ENCODE measurements around the gene EIF4B. TPM values are rescaled to one million over a fixed set of nuclear protein-coding genes. Genes with fewer than 3 reads are reported as not detected.

EIF4B gene
- total RNA-seq, 4 donors from 2014 or later = 667 to 821 (median 740) TPM

GRCh38 chr12:53068811-53069585 is 62.7 kb downstream of the EIF4B start:
- Histone ChIP-seq H3K27ac (peak overlapping the region; percentile 55 to 74 (median 68)), H3K4me1 (peaks cover 20 to 30% of the 10 kb centered on the region in 2 donors), H3K27me3 (no peaks in the 10 kb centered on the region), H3K9me3 (no peaks in the 10 kb centered on the region), H3K4me3 (no peak overlapping the region), H3K36me3 (peaks cover 0 to 16% of the 10 kb centered on the region in 2 donors)
- in situ Hi-C loops (cut with MboI; ENCODE audit: low sequenced_read_pairs in 4 of 4) (loop anchor here in 2 of 4 donors (5.0 to 25.0 kb wide), 3 partner anchors 33 to 118 kb away; partner anchors contain the start of genes CSAD (in 2 of the 2), SOAT2 (in 2 of the 2) and ZNF740 (in 2 of the 2)), intact Hi-C loops (cut with DNase I; ENCODE audit: low total_unique reads) (loop anchor here (5.0 kb wide), 1 partner anchor 113 kb away; the partner anchor contains the start of genes CSAD and ZNF740)
- DNase-seq = peak in 1 of 2 donors; percentile 41
- no peak for ATAC-seq
- TF ChIP-seq POLR2A (IDR thresholded peaks at IDR 0.05) = no peak
- TF ChIP-seq CTCF (IDR thresholded peaks at IDR 0.05 in 4 of 5, conservative IDR thresholded peaks at IDR 0.05 in 1 of 5) = no peak

GRCh38 chr12:53069621-53070410 is 63.6 kb downstream of the EIF4B start:
- Histone ChIP-seq H3K27ac (peak overlapping the region; percentile 55 to 74 (median 68)), H3K36me3 (peaks cover 0 to 18% of the 10 kb centered on the region in 2 donors), H3K4me3 (no peak overlapping the region), H3K27me3 (no peaks in the 10 kb centered on the region), H3K9me3 (no peaks in the 10 kb centered on the region), H3K4me1 (peaks cover 19 to 27% of the 10 kb centered on the region in 2 donors)
- intact Hi-C loops (cut with DNase I; ENCODE audit: low total_unique reads) = loop anchor here (5.0 kb wide), 1 partner anchor 112 kb away; the partner anchor contains the start of genes CSAD and ZNF740
- in situ Hi-C loops (cut with MboI; ENCODE audit: low sequenced_read_pairs in 4 of 4) = loop anchor here in 2 of 4 donors (5.0 to 25.0 kb wide), 3 partner anchors 32 to 117 kb away; partner anchors contain the start of genes CSAD (in 2 of the 2), SOAT2 (in 2 of the 2) and ZNF740 (in 2 of the 2)
- no peak for TF ChIP-seq POLR2A (IDR thresholded peaks at IDR 0.05)
- no peak for TF ChIP-seq CTCF (IDR thresholded peaks at IDR 0.05 in 4 of 5, conservative IDR thresholded peaks at IDR 0.05 in 1 of 5)
- peak in 1 of 2 donors; percentile 24 for ATAC-seq
- peak; percentile 42 to 77 for DNase-seq

- intact Hi-C loops (cut with DNase I; ENCODE audit: low total_unique reads) = no loop called here
Measured at GRCh38 chr12:53070877-53071492, 64.7 kb downstream of the EIF4B start.

More at GRCh38 chr12:53070877-53071492, 64.7 kb downstream of the EIF4B start:
- DNase-seq = no peak
- Histone ChIP-seq H3K9me3 (no peaks in the 10 kb centered on the region), H3K36me3 (peaks cover 0 to 18% of the 10 kb centered on the region in 2 donors), H3K27ac (peak overlapping the region; percentile 60 to 74 (median 63)), H3K27me3 (no peaks in the 10 kb centered on the region), H3K4me3 (no peak overlapping the region), H3K4me1 (peaks cover 19 to 20% of the 10 kb centered on the region in 2 donors)
- TF ChIP-seq CTCF (IDR thresholded peaks at IDR 0.05 in 4 of 5, conservative IDR thresholded peaks at IDR 0.05 in 1 of 5) (no peak), POLR2A (IDR thresholded peaks at IDR 0.05) (no peak)
- ATAC-seq = no peak
- in situ Hi-C loops (cut with MboI; ENCODE audit: low sequenced_read_pairs in 4 of 4) = loop anchor here in 1 of 4 donors (25.0 kb wide), 1 partner anchor 116 kb away; the partner anchor contains the start of genes CSAD and ZNF740

Data from gastrocnemius medialis (tissue), 4 donors.